Vagina (tissue), 2 donors: ENCODE measurements around the gene STARD3.

Experiments used
- POLR2A ChIP-seq, 2 donors: fragments of 450-650 bp; IDR thresholded peaks; one replicate each; pipeline ENCODE4 v1.6.1; 2017; ENCODE audit warnings: antibody characterized with exemption in 2 of 2, mild to moderate bottlenecking in 2 of 2, moderate library complexity in 2 of 2
- POLR2AphosphoS5 ChIP-seq, 2 donors: sonication (generic); formaldehyde crosslinking; IDR thresholded peaks; one replicate each; pipeline ENCODE4 v1.9.0; 2017; ENCODE audit warnings: antibody characterized with exemption in 2 of 2, mild to moderate bottlenecking in 2 of 2, low read depth in 1 of 2; ENCODE audit not compliant: insufficient read depth in 1 of 2
- TF ChIP-seq, protein P1 (sequence below), 3 experiments: fragments of 450-650 bp in 2 of 3; fragments of 200-600 bp in 1 of 3; sonication (generic) in 1 of 3; IDR thresholded peaks; one replicate each; pipeline ENCODE4 v1.5.1; 2017 to 2019; ENCODE audit warnings: antibody characterized with exemption in 3 of 3, mild to moderate bottlenecking in 2 of 3, moderate library complexity in 2 of 3

DNA sequence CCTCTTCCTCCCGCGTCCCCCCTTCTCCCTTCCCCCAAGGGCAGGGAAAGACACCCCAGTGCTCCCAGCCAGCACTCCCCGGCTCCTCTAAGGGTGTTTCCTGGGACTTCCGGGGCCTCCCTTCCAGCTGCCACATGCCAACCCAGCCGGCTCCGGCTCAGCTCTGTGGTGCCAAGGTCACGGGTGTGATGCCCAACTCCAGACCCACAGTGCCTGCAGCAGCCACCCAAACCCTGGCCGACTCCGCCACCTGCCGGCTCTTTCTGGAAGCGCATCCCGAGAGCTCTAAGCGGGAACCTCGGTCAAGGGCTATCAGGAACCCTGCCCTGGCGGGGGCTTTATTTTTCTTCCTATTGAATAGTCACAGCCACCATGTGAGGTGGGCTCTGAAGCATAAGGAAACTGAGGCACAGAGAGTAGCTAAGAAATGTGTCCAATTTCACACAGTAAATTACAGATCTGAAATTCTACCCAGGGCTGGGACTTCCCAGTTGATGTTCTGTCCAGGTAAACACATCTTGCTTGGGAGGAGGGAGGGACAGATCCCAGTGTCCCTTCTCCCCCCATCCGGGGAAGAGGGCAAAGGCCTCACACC is 13.5 kb upstream of the STARD3 start:
- TF ChIP-seq, protein P1, sequence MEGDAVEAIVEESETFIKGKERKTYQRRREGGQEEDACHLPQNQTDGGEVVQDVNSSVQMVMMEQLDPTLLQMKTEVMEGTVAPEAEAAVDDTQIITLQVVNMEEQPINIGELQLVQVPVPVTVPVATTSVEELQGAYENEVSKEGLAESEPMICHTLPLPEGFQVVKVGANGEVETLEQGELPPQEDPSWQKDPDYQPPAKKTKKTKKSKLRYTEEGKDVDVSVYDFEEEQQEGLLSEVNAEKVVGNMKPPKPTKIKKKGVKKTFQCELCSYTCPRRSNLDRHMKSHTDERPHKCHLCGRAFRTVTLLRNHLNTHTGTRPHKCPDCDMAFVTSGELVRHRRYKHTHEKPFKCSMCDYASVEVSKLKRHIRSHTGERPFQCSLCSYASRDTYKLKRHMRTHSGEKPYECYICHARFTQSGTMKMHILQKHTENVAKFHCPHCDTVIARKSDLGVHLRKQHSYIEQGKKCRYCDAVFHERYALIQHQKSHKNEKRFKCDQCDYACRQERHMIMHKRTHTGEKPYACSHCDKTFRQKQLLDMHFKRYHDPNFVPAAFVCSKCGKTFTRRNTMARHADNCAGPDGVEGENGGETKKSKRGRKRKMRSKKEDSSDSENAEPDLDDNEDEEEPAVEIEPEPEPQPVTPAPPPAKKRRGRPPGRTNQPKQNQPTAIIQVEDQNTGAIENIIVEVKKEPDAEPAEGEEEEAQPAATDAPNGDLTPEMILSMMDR (IDR thresholded peaks at IDR 0.05): peak; percentile 80 to 96 (median 83)
- peak in 1 of 2 donors; percentile 21 for TF ChIP-seq POLR2AphosphoS5 (IDR thresholded peaks at IDR 0.05; ENCODE audit: insufficient read depth in 1 of 2, low read depth in 1 of 2)
- TF ChIP-seq POLR2A (IDR thresholded peaks at IDR 0.05): no peak
